ENCODE data around the gene SPHK2.

GRCh38 chr19:48617146-48617937, 2.0 kb upstream of the SPHK2 start:
- TF ChIP-seq GATA3 (IDR thresholded peaks at IDR 0.05; ENCODE audit: borderline replicate concordance) = no peak
- TF ChIP-seq POLR2A (IDR thresholded peaks at IDR 0.05; ENCODE audit: low read length) = no peak
- TF ChIP-seq HOXB13 (CRISPR knock-in tag; IDR thresholded peaks at IDR 0.05; ENCODE audit: low read depth) = no peak
- no peak for TF ChIP-seq REST (IDR thresholded peaks at IDR 0.05)

Data from A549 (cell line).